Measurements from ENCODE around the gene CLTB.

CLTB gene

GRCh38 chr5:176415952-176416924, at the start of gene CLTB:
TSS of gene CLTB (minus strand) at chr5:176416539. CDS start at chr5:176416363, 176 bp downstream.
- CTCF ChIA-PET: interaction anchor here (0.7 to 6.1 kb wide), 27 partner anchors 10 to 695 kb away, joined by 3 to 66 read pairs (median 5); partner anchors contain the start of genes FAF2, HIGD2A, NOP16 and RNF44
- no peak for DNase-seq (ENCODE audit: low read depth, low spot score)
- POLR2A ChIA-PET: interaction anchor here (0.6 to 1.9 kb wide), 3 partner anchors 12 to 121 kb away, joined by 5 to 11 read pairs (median 6); partner anchors contain the start of genes FAF2 and RNF44
- H3K4me3 ChIP-seq (ENCODE audit: low read depth, low read length): peak within 1 kb of the TSS; percentile 72
- TF ChIP-seq, protein P1, sequence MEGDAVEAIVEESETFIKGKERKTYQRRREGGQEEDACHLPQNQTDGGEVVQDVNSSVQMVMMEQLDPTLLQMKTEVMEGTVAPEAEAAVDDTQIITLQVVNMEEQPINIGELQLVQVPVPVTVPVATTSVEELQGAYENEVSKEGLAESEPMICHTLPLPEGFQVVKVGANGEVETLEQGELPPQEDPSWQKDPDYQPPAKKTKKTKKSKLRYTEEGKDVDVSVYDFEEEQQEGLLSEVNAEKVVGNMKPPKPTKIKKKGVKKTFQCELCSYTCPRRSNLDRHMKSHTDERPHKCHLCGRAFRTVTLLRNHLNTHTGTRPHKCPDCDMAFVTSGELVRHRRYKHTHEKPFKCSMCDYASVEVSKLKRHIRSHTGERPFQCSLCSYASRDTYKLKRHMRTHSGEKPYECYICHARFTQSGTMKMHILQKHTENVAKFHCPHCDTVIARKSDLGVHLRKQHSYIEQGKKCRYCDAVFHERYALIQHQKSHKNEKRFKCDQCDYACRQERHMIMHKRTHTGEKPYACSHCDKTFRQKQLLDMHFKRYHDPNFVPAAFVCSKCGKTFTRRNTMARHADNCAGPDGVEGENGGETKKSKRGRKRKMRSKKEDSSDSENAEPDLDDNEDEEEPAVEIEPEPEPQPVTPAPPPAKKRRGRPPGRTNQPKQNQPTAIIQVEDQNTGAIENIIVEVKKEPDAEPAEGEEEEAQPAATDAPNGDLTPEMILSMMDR (IDR thresholded peaks at IDR 0.05; ENCODE audit: insufficient read depth, low read length, missing control alignments): peak; percentile 73

- ChIA-PET CTCF (interaction anchor here (0.6 to 10.2 kb wide), 3 partner anchors 8 to 15 kb away, joined by 3 to 97 read pairs (median 5); partner anchors contain the start of gene FAF2), POLR2A (no interaction called here)
- no peak overlapping the region for H3K4me3 ChIP-seq (ENCODE audit: low read depth, low read length)
- TF ChIP-seq, protein P1 (IDR thresholded peaks at IDR 0.05; ENCODE audit: insufficient read depth, low read length, missing control alignments): no peak
- no peak for DNase-seq (ENCODE audit: low read depth, low spot score)
These were observed 46.9 kb upstream of the CLTB start for GRCh38 chr5:176463113-176463764.

- TF ChIP-seq, protein P1 (IDR thresholded peaks at IDR 0.05; ENCODE audit: insufficient read depth, low read length, missing control alignments): no peak
- POLR2A ChIA-PET: no interaction called here
- no peak for DNase-seq (ENCODE audit: low read depth, low spot score)
- CTCF ChIA-PET: interaction anchor here (10.2 kb wide), 1 partner anchor 13 kb away, joined by 97 read pairs; the partner anchor contains the start of gene FAF2
- no peak overlapping the region for H3K4me3 ChIP-seq (ENCODE audit: low read depth, low read length)
These were observed 45.0 kb upstream of the CLTB start for GRCh38 chr5:176461349-176461748.

GRCh38 chr5:176458904-176459561, 42.7 kb upstream of the CLTB start:
- POLR2A ChIA-PET: no interaction called here
- no peak overlapping the region for H3K4me3 ChIP-seq (ENCODE audit: low read depth, low read length)
- no peak for DNase-seq (ENCODE audit: low read depth, low spot score)
- CTCF ChIA-PET: interaction anchor here (10.2 kb wide), 1 partner anchor 11 kb away, joined by 97 read pairs; the partner anchor contains the start of gene FAF2
- TF ChIP-seq, protein P1 (IDR thresholded peaks at IDR 0.05; ENCODE audit: insufficient read depth, low read length, missing control alignments): no peak

DNA sequence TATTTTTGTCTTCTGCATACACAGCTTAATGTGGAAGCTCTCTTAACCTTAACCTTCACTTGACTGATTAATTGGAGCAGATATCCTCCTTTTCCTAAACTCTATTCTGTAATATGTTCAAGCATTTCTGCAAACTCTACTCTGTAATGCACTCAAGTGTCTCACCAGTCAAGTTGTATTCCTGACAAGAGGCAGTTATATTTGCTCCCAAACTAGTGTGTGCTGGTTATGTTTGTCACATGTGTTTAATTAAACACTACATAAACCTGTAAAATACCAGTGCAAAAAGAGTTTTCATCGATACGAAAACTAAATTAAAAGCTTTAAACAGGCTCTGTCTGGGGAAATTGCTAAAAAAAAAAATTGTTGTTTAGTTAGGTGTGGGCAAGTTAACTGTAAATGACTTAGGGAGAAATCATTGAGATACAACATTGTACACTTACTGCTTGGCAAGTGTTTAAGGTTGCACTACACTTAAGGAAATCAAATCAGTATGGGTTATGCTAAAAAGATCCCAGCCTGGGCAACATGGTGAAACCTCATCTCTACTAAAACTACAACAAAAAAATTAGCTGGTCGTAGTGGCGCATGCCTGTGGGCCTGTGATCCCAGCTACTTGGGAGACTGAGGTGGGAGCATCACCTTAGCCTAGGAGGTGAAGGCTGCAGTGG, 38.5 kb upstream of the CLTB start:
- CTCF ChIA-PET: interaction anchor here (0.8 kb wide), 1 partner anchor 9 kb away, joined by 3 read pairs; no protein-coding TSS in a partner anchor
- POLR2A ChIA-PET: no interaction called here

More for the DNA sequence above, 38.5 kb upstream of the CLTB start:
- TF ChIP-seq, protein P1 (IDR thresholded peaks at IDR 0.05; ENCODE audit: insufficient read depth, low read length, missing control alignments): no peak
- DNase-seq (ENCODE audit: low read depth, low spot score): no peak
- H3K4me3 ChIP-seq (ENCODE audit: low read depth, low read length): no peak overlapping the region

Data from AG04449 (cell line).